Skin epidermis (tissue), 12 donors: ENCODE results near the gene PCMTD2.

Experiments used
- H3K27ac ChIP-seq, 21 experiments: fragments of 200-600 bp; sonication (generic) in 11 of 21; one replicate each; pipeline ENCODE4 v1.5.0; 2020; ENCODE audit warnings: mild to moderate bottlenecking in 3 of 21, inconsistent platforms in 2 of 21, moderate library complexity in 2 of 21
- H3K4me3 ChIP-seq, 7 experiments: fragments of 200-600 bp; sonication (generic) in 2 of 7; one replicate each; pipeline ENCODE4 v1.5.0; 2020; ENCODE audit warnings: inconsistent platforms in 2 of 7, mild to moderate bottlenecking in 2 of 7, moderate library complexity in 1 of 7

The PCMTD2 gene

GRCh38 chr20:64255361-64256281 lies at the start of gene PCMTD2:
TSS of gene PCMTD2 (plus strand) at chr20:64255748. CDS start at chr20:64259966, 4,218 bp downstream.
- H3K27ac ChIP-seq: peak within 1 kb of the TSS; percentile 82 to 99 (median 95)
- H3K4me3 ChIP-seq: peak within 1 kb of the TSS; percentile 62 to 90 (median 78)

DNA sequence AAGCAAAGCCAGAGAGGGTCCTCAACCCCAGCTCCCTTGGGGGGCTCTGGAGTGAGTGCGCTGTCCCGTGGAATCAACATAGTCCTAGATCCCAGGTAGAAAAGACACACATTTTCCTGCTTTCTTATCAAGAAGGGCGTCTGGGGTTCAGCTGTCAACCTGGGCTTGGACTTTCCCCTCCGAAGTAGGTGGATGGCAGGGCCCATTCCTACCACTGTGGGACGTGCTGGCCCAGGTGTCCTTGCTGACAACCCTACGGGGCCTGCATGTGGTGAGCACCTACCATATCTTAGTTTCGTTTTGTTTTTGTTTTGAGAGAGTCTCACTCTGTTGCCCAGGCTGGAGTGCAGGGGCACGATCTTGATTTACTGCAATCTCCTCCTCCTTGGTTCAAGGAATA lies 48.9 kb upstream of the PCMTD2 start:
- Histone ChIP-seq H3K27ac (no peak overlapping the region), H3K4me3 (no peak overlapping the region)

DNA sequence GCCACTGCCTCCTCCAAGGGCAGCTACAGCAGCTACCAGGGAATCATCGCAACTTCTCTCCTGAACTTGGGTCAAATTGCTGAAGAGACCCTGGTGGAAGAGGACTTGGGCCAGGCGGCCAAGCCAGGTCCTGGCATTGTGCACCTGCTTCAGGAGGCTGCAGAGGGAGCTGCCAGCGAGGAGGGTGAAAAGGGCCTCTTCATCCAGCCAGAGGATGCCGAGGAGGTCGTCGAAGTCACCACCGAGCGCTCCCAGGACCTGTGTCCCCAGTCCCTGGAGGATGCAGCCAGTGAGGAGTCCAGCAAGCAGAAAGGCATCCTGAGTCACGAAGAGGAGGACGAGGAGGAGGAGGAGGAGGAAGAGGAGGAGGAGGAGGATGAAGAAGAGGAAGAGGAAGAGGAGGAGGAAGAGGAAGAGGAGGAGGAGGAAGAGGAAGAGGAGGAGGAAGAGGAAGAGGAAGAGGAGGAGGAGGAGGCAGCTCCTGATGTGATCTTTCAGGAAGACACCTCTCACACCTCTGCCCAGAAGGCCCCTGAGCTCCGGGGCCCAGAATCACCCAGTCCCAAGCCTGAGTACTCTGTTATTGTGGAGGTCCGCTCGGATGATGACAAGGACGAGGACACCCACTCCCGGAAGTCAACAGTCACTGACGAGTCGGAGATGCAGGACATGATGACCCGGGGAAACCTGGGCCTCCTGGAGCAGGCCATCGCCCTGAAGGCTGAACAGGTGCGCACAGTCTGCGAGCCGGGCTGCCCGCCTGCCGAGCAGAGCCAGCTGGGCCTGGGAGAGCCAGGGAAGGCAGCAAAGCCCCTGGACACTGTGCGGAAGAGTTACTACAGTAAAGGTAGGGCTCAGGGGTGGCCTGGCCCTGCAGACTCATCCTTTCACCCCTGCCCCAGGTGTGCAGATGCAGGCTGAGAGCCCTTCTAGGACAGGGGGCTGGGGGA lies 47.6 kb upstream of the PCMTD2 start:
- no peak overlapping the region for H3K27ac ChIP-seq
- H3K4me3 ChIP-seq: no peak overlapping the region

DNA sequence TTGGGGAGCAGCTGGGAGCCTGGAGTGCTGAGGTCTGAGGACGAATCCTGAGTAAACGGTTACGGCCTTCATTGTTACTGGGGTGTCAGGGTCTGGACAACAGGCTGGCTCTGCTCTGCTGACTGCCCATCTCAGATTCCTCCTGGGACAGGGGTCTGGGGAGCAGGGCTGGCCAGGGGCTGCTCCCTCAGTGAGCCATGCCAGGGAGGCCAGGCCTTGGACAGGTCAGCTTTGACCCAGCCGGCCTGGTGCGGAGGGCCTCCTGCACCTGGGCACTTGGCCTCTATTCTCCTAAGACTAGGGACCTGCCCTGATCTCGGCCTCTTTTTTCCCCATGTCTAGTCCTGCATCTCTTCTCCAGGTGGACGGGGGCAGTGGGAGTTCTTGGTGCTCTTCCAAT lies 46.4 kb upstream of the PCMTD2 start:
- Histone ChIP-seq H3K4me3 (no peak overlapping the region), H3K27ac (no peak overlapping the region)

DNA sequence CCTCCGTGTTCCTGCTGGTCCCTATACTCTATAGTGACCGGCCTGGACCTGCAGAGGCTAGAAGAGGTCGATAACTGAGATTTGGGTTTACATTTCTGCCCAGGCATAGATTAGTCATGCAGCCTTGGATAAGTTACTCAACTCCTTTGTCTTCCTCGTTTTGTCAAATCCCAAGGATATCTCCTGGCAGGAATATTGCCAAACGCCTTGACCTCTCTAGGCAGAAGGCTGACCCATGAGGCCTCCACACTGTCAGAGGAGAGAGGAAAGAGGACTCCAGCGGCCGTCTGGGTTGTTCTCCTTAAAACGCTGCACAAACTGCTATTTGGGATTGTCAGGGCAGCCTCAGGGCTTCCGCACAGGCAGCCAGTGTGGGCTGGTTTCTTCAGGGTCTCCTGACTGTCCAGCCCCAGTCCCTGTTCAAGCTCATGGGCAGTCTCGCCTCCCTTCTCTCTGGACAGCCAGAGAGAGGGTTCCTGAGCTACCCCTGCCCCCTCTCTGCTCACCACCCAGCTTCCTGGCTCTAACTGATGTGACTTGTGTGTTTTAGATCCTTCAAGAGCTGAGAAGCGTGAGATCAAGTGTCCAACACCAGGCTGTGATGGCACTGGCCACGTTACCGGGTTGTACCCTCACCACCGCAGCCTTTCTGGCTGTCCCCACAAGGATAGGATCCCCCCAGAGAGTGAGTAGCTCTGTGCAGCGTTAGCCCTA lies 44.7 kb upstream of the PCMTD2 start:
- Histone ChIP-seq H3K27ac (no peak overlapping the region), H3K4me3 (no peak overlapping the region)

DNA sequence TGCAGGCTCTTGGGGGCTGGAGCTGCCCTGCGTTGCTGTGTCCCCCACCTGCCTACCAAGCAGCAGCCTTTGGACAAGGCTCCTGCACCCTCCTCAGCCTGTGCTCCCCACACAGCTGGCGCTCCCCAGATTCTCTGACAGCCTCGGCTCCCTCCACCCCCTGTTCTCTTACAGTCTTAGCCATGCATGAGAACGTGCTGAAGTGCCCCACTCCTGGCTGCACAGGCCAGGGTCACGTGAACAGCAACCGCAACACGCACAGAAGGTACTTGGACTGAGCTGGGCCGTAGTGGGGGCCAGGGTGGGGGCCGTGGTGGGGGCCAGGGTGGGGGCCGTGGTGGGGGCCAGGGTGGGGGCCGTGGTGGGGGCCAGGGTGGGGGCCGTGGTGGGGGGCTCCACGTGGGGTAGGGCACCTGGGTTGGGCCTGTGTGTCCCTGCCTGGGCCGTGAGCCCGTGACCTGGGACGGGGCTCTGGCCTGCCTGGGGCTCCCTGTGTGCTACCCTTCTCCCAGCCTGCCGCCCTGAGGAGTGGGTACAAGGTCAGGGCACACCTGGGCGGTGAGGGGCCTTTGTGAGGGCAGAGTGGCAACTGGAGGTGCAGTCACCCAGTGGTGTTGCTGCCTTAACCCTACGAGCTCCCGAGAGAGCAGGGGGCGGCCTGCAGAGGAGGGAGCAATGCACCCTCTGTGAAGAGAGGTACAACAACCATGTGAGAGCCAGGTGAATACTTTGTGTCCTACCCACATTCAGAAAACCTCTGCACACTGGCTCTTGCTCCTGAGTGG lies 43.5 kb upstream of the PCMTD2 start:
- Histone ChIP-seq H3K4me3 (no peak overlapping the region), H3K27ac (no peak overlapping the region)

DNA sequence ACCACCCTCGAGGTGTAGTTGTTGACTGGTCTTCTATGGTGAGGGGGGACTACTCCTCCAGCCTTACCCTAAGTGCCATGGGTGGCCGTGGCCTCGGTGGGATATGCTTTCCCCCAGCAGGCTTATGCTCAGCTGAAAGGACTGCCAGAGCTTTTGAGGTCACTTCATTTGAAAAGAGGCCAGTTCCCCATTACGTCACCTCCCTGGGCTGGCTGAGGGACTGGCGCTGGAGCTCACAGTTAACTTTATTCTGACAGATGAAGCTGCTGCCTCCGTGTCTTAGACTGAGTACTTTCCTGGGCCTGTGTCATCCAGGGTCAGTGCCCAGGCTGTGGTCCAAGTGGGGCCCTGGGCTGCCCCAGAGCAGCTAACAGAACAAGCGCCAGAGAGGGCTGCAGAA lies 42.8 kb upstream of the PCMTD2 start:
- H3K4me3 ChIP-seq: no peak overlapping the region
- no peak overlapping the region for H3K27ac ChIP-seq

GRCh38 chr20:64214113-64214512 lies 41.4 kb upstream of the PCMTD2 start:
- Histone ChIP-seq H3K4me3 (no peak overlapping the region), H3K27ac (no peak overlapping the region)

GRCh38 chr20:64214952-64215351 lies 40.6 kb upstream of the PCMTD2 start:
- H3K4me3 ChIP-seq: no peak overlapping the region
- H3K27ac ChIP-seq: no peak overlapping the region

GRCh38 chr20:64216036-64216435 lies 39.5 kb upstream of the PCMTD2 start:
- Histone ChIP-seq H3K4me3 (no peak overlapping the region), H3K27ac (no peak overlapping the region)

DNA sequence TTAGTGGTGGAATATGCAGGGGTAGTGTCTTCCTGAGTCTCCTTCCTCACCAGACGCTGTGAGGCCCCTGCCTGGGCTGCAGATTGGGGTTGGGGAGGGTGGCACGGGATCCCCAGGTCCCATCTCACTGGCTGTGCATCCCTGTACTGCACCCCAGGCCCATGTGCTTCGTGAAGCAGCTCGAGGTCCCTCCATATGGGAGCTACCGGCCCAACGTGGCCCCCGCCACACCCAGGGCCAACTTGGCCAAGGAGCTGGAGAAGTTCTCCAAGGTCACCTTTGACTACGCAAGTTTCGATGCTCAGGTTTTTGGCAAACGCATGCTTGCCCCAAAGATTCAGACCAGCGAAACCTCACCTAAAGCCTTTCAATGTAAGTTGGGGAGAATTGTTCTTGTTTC lies 38.6 kb upstream of the PCMTD2 start:
- H3K4me3 ChIP-seq: no peak overlapping the region
- no peak overlapping the region for H3K27ac ChIP-seq

GRCh38 chr20:64217539-64218221 lies 37.9 kb upstream of the PCMTD2 start:
- H3K27ac ChIP-seq: no peak overlapping the region
- no peak overlapping the region for H3K4me3 ChIP-seq

- Histone ChIP-seq H3K27ac (no peak overlapping the region), H3K4me3 (no peak overlapping the region)
These were observed 36.3 kb upstream of the PCMTD2 start for GRCh38 chr20:64219202-64219601.

DNA sequence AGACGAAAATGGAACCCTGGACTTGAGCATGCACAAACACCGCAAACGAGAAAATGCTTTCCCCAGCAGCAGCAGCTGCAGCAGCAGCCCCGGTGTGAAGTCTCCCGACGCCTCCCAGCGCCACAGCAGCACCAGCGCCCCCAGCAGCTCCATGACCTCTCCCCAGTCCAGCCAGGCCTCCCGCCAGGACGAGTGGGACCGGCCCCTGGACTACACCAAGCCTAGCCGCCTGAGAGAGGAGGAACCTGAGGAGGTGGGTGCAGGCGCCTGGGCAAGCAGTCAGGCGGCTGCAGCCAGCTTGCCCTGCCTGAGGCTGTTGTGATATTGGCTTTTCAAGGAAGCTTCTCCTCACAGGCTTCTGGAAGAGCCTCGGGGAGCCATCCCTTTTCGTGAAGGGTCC lies 35.8 kb upstream of the PCMTD2 start:
- no peak overlapping the region for H3K4me3 ChIP-seq

DNA sequence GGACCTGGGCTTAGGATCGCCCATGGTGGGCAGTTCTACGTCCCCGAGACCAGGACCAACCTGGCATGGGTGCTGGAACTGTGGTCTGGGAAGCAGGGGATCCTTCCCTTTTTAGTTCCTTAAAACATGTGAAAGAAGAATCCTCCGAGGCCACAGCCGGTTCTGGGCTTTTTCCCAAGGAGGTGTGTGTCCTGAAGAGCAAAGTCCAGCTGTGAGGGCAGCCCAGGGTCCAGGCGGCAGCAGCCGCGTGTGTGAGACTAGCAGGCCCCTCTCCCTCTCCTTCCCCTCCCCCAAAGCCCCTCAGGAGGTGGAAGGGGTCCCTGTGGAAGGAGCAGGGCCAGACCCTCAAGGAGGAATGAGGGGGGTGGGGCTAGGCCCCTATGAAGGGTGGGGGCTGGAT lies 35.1 kb upstream of the PCMTD2 start:
- no peak overlapping the region for H3K4me3 ChIP-seq
- no peak overlapping the region for H3K27ac ChIP-seq

More for the DNA sequence above, 35.8 kb upstream of the PCMTD2 start:
- no peak overlapping the region for H3K27ac ChIP-seq

GRCh38 chr20:64220891-64221527 lies 34.5 kb upstream of the PCMTD2 start:
- Histone ChIP-seq H3K27ac (no peak overlapping the region), H3K4me3 (no peak overlapping the region)

- H3K27ac ChIP-seq: no peak overlapping the region
- H3K4me3 ChIP-seq: no peak overlapping the region
These were observed 33.2 kb upstream of the PCMTD2 start for GRCh38 chr20:64222291-64222735.
